Stimulated activated CD8-positive, alpha-beta memory T cell treated with anti-CD3 and anti-CD28 coated beads, Interleukin-4, amount 100 ng/mL, for 1 hour (primary cell): ENCODE results near the gene TSC2.
"Not testable (repeated sequence)": the region's sequence is repeated elsewhere in the genome, so short reads cannot be mapped to it uniquely, and the experiment has no call there.

Experiments
- DNase-seq, 2 donors: peaks; one replicate each; pipeline ENCODE4 v3.0.0-alpha.2; 2020; ENCODE audit warnings: low read depth in 2 of 2, low spot score in 1 of 2

The TSC2 gene

DNA sequence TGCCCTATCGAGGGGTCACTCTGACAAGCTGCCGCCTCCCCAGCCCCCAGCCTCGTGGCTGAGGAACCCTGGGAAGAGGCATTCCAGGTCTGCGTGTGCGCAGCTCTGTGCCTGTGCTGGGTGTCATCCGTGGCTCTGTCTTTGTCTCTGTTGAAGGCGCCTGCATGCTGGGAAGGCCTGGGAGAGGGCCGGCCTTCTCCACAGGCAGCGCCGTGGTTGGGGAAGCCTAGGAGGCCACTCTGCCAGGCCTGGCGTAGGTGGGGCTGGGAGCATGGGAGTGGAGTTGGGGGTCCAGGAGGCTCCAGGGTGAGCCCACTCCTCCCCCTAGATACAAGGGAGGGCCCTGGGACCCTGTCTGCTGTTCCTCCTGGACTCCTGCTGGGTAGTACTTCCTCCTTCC lies 17.7 kb upstream of the TSC2 start:
- no peak for DNase-seq

DNA sequence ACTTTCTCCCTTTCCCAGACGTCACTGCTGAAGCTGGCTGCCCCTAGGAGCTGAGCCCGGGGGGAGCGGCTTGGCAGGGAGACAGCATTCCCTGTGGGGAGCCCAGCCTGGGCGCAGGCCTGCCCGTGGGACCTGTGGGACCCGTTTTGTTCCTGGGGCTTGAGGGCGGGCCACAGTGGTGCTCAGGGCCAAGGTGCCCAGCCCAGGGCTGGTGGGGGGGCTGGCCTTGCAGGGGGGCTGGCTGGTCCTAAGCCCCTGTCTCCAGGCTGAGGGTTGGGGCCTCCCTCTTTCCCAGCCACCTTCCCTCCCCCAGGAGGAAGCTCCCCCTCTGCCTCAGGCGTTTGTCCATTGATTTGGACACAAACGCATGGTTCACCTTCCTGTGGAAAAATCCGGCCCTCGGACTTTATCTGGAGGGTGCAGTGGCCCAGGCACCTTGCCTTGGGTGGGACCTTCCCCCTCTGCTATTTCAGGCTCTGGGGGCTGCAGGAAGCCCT lies 16.7 kb upstream of the TSC2 start:
- no peak for DNase-seq

DNA sequence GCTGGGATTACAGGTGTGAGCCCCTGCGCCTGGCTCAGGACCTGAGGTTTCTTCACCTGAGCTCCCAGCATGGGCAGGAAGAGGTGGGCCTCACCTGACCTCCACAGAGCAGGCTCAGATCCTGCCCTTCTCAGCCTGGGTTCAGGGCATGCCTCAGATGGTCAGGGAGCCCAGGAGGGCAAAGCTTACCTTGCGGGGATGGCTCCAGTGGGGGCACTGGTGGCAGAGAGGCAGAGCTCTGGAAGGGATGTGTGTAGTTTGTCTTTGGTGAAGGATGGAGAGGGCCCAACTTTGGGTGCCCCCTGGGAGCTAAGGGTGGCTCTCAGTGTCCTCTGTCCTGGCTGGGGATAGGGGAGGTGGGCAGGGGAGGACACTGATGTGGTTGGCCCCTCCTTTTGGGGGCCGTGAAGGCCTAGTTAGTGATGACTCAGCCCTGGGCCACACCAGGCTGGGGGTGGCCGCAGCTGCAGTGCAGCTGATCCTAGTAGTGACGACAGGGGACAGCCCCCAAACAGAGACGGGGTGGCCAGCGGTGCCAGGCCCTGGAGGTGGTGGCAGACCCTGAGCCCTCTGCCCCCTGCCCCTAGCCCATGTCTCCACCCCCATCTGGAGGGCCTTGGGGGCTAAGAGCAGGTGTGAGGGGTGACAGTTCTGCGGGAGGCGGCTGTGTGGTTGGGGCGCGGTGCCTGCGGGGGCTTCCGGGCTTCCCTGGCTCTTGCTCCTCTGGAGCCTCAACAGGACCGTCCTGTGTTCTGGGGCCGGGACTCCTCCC lies 15.3 kb upstream of the TSC2 start:
- no peak for DNase-seq

DNA sequence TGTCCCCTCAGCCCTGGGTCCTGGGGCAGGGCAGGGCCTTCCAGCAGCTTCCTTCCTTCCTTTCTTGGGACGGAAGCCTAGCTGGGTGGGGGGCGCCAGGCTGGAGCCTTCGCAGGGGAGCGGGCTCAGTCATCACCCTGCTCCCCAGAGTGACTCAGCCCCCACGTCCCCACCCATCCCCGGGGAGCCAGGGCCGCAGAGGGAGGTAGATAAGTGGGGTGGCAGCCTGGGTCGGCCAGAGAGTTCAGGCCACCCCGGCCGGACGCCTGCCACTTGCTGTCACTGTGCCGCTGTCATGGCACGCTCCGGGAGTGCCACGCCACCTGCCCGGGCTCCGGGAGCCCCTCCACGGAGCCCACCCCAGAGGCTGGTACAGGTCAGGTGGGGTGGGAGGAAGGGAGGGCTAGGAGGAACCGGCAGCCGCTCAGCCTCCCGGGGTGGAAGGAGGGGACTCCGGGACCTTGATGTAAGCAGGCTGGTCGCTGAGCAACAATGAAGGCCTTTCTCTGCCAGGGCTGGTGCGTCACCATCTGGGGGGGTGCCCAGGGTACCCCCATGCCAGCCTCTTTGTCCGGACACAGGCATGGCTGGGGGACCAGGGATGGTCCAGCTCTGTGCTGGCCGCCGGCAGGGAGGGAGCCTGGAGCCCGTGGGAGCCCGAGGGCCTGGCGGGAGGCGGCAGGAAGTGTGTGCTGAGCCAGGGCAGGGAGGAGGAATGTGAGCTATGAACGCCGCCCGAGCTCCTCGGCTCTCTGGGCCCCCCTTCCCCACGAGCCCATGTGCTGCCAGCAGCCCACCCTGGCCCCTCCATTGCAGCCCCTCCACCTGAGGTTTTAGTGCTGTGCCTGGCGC lies 14.5 kb upstream of the TSC2 start:
- DNase-seq: no peak

DNA sequence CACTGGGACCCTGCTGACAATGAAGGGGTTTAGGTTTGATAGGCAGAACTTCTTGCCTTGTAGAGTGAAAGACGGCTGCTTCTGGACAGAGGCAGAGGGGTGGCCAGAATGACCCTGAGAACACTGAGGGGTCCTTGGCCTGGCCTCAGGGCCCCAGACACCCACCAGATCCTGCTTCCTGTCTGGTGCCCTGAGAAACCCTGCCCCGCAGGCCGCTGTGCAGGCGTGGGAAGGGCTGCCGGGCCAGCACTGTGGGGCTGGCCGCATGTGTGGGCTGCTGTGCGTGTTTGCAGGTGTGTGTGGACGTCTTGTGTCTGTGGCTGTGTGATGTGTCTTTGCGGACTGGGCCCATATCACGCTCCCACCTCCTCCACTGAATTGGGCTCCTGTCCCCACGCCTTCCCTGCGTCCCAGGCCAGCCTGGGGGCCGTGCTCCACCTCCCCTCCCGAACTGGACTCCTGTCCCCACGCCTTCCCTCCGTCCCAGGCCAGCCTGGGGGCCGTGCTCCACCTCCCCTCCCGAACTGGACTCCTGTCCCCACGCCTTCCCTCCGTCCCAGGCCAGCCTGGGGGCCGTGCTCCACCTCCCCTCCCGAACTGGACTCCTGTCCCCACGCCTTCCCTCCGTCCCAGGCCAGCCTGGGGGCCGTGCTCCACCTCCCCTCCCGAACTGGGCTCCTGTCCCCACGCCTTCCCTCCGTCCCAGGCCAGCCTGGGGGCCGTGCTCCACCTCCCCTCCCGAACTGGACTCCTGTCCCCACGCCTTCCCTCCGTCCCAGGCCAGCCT lies 13.7 kb upstream of the TSC2 start:
- DNase-seq: not testable (repeated sequence)

DNA sequence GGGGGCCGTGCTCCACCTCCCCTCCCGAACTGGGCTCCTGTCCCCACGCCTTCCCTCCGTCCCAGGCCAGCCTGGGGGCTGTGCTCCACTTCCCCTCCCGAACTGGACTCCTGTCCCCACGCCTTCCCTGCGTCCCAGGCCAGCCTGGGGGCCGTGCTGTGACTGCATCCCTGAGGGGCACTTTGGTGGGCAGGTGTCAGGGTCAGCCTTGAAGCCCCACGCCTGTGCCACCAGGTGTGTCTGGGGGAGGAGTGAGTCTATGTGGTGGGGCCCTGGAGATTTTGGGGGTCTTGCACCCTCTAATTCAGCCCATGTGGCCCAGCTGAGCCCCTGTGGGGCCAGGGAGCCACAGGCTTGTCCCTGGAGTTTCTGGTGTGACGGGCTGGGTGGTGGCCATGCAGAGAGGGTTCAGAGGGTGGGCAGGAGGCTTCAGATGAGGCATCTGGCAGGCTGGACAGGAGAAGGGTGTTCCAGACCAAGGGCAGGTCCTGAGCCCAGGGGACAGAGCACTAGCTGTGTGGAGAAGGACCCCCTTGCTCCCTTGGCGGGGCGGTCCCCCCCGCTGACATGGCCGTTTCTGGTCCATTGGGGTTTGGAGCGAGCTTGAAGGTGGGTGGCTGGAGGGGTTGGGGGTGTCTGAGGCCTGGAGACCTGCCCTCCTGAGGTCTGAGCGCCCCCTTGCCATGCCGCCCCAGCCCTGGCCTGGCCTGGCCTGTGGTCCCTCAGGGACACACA lies 12.9 kb upstream of the TSC2 start:
- DNase-seq: no peak

DNA sequence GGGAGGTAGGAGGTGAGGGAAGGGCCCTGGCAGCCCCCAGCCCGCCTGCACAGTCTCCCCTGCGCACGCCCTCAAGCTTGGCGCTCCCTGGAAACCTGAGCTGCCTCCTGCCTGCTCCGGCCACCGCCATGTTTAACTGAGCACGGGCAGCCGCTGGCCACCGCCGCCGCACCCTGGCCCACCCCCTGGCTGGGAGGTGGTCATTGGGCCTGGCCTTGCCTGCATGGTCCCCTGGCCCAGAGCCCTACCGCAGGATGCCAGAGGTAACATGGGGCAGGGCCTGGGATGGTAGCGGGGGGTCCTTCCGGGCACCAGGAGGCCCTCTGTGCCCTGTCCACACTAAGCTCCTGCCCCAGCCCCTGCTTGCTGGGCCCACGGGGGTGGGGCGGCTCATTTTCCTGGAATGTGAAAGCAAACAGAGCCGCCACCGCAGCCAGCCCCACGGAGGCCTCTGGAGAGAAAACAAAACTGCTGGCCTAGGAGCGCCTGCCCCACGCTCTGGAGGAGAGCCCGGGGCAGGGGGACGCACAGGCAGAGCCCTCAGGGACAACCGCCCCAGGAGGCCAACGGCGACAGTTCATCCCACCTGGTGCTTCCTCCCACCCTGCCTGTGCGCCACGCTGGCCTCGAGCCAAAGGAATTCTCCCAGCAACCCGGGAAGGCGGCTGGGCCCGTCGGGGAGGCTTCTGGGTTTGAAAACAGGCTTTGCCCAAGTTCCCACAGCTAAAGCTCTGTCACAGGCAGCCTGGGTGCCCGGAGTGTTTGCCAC lies 12.2 kb upstream of the TSC2 start:
- DNase-seq: no peak

DNA sequence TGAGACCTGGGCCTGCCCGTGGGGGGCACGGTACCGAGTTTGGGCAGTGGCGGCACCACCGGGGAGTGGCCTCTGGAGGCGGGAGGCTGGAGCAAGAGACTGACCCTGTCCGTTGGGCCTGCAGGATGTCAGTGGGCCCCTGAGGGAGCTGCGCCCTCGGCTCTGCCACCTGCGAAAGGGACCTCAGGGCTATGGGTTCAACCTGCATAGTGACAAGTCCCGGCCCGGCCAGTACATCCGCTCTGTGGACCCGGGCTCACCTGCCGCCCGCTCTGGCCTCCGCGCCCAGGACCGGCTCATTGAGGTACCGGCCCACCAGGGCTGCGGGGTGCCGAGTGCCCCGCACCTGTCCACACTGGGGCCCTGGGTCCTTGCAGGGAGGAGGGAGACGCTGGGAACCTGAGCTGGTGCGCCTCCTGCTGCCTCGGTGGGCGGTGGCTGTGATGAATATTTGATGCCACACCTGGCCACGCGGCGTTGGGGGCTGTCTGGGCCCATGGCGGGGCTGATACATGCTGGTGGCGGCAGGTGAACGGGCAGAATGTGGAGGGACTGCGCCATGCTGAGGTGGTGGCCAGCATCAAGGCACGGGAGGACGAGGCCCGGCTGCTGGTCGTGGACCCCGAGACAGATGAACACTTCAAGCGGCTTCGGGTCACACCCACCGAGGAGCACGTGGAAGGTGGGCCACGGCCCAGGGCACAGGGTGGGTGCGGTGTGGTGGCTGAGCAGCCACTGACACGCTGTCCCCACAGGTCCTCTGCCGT lies 11.4 kb upstream of the TSC2 start:
- DNase-seq: no peak

DNA sequence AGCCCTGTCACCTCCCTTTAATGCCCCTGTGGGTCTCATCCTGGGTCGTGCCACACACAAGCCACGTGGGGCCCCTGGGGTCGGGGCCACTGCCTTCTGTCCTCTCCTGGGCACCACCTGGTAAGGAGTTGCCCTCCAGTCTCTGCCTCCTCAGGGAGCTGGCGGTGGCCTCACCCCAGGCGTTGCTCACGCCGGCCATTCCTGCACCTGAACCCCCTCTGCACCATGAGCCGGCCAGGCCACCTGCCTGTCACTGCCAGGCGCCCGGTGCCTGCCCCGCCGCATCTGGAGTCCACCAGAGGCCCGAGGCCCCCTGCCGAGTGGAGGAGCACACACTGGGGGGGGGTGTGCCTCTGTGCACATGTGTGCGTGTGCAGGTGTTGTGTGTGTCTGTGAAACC lies 10.7 kb upstream of the TSC2 start:
- no peak for DNase-seq

DNA sequence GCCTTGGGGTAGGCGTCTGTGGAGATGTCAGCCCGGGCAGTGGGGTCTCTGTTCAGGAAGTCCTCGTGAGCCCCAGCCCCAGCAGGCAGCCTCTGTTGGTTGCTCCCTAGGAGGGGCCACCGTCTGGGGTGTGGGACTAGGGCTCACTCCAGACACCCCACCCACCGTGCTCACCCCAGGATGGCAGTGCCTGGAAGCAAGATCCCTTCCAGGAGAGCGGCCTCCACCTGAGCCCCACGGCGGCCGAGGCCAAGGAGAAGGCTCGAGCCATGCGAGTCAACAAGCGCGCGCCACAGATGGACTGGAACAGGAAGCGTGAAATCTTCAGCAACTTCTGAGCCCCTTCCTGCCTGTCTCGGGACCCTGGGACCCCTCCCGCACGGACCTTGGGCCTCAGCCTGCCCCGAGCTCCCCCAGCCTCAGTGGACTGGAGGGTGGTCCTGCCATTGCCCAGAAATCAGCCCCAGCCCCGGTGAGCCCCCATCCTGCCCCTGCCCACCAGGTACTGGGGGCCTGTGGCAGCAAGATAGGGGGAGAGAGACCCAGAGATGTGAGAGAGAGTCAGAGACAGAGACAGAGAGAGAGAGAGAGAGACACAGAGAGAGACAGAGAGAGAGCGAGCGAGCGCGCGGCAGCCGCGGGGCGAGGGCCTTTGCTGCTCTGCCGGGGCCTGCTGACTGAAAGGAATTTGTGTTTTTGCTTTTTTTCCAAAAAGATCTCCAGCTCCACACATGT lies 10.0 kb upstream of the TSC2 start:
- DNase-seq: no peak

DNA sequence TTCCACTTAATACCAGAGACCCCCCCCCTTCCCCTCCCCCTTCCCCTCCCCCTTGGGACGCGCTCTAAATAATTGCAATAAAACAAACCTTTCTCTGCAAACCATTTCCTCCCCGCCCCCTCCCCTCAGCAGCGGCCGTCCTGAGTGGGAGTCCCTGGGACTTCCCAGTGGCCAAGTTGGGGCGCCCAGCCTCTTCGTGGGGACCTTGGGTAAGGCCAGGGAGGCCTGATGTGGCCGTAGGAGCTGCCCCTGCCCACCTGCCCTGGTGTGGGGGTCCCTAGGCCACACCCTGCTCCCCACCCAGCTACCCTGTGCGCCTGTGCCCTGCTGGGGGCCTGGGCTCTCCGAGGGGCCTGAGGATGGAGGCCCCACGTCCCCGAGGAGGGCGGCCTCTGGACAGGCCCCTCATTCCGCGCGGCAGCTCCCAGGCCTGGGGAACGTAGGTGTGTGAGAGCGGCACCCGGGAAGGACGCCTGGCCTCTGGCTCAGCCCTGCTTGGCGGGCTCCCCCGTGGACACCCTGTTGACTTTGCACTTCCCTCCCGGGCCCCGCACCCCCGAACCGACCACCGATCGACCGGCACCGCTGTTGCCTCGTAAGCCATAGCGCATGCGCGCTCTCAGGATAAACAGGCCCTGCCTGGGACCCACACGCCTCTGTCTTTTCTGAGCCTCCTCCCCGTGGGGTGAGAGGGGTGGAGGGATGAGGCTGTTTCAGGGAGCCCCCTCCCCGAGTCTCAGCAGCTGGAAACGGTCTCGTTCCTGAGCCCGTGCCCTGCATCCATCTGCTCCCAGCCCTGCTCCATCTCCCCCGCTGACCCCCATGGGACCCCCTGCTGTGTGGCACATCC lies 9.2 kb upstream of the TSC2 start:
- no peak for DNase-seq

DNA sequence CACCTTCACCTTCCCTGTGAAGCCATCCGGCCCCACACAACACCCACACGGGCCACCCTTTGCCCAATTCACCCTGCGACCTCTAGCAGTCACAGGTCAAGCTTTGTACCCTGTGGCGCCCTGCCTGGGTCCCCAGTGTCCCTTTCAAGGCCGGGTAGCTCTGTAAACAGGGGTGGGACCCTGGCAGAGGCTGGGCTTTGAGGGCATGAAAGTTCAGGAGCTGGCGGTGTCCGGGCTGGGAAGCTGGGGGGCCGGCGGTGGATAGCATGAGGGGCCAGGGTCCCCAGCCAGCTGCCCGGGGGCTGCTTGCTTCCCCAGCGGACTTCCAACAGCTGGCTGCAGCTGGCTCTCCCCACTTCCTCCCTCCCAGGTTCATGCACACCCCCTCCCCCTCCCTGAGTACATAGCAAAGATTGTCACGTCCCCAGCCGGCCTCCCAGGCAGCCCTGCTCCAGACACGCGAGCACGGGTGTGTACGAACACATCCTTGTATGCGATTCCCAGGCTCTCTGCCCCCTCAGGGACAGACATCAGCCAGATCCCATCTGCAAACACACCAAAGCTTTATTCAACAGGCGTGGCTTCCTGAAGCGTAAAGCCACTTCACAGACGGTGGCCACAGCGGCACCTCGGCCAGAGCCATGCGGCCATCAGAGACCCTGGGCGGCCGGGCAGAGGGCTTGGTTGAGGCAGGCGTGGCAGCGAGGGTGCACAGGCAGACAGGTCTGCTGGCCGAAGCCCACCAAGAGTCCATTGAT lies 8.3 kb upstream of the TSC2 start:
- DNase-seq: no peak

DNA sequence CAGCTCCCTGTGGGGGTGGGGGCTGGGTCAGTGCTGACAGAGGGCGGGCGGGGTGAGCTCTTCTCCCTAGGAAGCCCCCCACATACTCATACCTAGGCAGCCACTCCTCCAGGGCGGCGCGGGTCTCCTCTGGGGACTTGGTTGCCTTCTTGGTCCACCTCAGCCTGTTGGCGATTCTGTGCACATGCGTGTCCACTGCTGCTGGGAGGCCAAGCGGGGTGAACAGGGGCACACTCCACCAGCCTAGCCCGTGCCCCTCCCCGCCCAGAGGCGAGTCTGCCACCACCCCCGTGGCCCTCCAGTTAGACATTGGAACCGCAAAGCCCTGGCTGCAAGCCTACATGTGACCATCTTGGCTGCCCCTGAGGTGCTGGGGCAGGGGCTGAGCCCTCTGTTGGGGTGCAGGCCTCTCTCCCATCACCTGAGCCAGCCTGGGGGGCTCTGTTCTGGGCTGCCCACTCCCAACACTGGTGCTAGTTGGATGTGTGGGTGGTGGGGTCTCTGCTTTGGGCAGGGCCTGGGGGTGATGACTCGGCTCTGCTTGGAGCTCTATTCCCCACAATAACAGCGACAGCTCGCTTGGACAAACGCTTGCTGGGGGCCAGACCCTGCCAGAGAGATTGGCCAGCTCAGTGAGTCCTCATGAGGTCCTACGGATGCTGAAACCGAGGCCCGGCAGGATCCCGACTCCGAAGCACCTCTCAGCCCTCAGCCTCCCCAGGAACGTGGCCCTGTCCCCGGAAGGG lies 7.6 kb upstream of the TSC2 start:
- DNase-seq: no peak

DNA sequence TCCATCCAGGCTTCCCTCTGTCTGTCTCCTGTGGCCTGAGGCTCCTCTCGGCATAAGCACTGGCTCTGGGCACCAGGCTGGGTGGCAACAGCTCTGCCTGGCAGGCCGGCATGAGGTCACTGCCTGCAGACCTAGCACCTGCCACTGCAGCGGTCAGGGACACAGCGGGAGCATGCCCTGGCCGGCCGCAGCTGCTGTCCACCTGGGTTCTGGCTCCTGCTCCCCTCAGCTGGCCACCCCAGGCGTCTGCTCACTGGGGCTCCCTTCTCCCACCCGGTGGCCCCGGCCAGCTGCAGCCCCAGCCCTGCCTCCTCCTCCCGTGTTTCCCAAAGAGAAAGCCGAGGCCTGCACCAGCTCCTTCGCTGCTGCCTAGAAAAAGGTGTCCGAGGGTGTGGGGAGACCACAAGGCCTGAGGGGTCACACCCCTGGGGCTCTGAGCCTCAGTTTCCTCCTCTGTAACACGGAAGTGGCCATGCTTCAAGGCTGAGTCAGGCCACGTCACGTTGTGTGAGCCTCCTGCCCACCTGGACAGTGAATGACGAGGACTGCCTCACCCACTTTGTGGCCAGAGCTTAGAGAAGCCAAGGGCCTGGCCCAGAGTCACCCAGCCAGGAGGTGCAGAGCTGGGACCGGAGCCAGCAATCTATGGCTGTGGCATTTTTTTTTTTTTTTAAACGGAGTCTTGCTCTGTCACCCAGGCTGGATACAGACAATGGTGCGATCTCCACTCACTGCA lies 6.8 kb upstream of the TSC2 start:
- DNase-seq: no peak

DNA sequence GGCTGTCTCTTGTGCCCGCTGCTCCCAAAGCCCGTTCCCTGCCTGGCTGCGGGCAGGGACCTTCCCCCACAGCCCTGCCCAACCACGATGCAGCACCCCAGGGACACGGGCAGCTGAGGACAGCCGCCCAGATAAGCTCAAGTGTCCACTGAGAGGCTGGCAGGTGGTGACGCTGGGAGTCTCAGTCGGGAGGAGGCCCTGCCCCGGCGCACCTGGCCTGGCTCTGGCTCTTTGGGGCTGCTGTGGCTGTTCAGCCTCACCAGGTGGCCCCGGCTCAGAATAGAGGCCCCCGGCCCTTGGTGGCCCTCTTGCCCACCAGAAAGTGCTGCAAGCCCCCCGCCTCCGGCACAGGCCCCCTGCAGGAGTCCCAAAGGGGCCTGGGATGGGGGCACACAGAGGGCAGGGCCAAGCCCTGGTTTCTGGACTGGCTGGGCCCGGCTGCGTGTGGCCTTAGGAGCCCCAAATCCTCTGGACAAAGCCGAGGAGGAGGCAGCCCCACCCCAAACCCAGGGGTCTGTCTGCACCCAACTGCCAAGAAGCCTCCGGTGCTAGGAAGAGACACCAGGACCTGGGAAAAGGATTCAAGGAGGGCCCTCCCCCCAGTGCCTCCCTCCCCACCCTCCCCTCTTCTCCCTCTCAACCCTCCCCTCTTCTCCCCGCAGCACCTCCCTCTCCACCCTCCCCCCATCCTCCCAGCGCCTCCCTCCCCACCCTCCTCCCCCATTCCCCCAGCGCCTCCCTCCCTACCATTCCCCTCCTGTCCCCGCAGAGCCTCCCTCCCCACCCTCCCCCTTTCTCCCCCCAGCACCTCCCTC lies 5.4 kb upstream of the TSC2 start:
- no peak for DNase-seq
